Measurements from ENCODE around the gene MYH11.
"Not testable (repeated sequence)": the region's sequence is repeated elsewhere in the genome, so short reads cannot be mapped to it uniquely, and the experiment has no call there.

Gene MYH11

DNA sequence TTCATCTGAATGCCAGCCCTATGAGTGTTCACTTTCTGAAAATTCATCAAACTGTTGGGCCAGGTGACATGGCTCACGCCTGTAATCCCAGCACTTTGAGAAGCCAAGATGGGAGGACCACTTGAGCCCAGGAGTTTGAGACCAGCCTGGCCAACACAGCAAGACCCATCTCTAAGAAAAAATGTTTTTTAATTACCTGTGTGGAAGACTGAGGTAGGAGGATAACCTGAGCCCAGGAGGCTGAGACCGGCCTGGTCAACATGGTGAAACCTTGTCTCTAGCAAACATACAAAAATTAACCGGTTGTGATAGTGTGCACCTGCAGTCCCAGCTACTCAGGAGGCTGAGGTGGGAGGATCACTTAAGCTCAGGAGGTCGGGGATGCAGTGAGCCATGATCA is 10.3 kb downstream of the MYH11 start:
- DNase-seq (ENCODE audit: low spot score) (no peak), FAIRE-seq (no peak)

DNA sequence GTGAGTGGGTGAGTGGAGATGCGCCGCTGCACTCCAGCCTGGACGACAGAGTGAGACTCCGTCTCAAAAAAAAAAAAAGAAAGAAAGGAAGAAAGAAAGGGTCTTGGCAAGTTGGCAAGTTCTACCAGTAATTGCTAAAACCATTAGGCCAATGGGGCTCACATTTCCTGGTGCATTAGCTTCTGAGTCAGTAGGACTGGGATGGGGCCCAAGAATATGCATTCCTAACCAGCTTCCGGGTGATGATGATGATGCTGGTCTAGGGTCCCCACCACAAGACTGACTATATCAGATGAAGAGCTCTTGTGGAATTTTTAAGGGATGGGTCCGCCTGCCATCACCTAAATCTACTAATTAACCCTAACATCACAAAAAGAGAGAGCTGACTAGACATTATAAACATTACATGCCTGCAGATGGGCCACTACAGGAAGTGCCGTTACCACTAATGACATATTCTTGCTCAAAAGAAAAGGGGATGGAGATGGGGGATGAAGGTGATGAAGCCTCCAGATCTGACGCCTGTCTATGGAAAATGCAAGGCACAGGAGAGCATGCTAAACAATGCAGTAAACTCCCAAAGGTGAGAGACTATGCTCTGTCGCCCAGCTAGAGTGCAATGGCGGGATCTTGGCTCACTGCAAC is 13.1 kb downstream of the MYH11 start:
- no peak for DNase-seq (ENCODE audit: low spot score)
- FAIRE-seq = no peak

DNA sequence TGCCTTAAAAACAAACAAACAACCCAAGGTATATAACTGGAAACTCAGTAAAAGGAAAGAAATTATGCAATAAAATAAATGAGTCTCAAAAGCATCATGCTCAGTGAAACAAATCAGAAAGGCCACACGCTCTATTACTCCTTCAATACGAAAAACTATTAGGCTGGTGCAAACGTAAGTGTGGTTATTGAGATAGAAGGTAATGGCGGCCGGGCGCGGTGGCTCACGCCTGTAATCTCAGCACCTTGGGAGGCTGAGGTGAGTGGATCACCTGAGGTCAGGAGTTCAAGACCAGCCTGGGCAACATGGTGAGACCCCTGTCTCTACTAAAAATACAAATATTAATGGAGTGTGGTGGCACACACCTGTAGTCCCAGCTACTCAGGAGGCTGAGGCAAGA is 17.6 kb downstream of the MYH11 start:
- not testable (repeated sequence) for DNase-seq (ENCODE audit: low spot score); FAIRE-seq

DNA sequence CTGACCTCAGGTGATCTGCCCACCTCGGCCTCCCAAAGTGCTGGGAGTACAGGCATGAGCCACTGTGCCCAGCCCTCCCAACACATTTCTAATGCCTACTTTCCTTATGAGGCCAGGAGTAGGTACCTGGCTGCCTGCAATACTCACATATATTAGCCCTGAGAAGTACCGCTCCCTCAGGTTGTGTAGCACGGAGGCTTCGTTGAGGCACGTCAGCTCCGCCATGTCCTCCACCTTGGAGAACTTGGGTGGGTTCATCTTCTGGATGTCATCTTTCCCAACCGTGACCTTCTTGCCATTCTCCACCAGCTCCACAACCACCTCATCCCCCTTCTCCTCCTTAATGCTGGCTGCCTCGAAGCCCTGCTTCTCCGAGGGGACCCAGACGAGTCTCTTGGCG is 19.1 kb downstream of the MYH11 start:
- no peak for FAIRE-seq

DNA sequence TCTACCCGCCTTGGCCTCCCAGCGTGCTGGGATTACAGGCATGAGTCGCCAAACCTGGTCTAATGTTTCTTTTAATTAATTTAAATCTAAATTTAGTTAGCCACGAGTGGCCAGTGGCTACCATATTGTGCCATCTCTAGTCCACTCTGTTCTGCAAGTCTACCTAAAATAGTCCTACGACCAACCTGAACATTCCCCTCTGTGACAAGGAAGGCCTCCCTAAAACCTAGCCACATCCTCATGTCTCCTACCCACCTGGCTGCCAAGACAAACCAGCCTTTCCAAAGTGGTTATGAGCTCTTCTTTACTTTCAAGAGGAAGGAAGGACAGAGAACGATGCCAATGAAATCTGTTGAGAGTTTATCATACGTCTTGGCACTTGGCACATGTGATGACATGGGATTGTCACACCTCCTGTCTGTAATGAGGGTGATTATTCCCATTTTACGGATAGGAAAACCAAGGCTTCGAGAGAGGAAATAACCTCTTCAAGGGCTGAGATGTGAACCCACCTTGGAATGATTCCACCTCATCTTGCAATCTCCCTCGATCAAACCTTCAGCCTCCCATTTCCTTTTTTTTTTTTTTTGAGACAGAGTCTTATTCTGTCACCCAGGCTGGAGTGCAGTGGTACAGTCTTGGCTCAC is 19.7 kb downstream of the MYH11 start:
- no peak for FAIRE-seq
- no peak for DNase-seq (ENCODE audit: low spot score)

More for the DNA sequence above, 19.1 kb downstream of the MYH11 start:
- no peak for DNase-seq (ENCODE audit: low spot score)

DNA sequence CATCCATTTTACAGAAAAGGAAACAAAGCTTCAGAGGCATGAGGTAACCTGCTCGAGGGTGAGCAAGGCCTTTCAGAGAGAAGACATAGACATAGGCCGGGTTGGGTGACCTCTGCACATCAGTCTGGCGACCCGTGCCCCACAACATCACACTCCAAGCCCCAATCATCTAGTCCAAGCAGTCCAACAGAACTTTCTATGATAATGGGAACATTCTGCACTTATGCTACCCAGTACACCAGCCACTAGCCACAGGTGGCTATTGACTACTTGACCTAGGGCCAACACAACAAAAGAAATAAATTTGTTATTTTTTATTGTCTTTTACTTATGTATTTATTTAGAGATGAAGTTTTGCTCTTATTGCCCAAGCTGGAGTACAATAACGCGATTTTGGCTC is 20.8 kb downstream of the MYH11 start:
- no peak for FAIRE-seq
- DNase-seq (ENCODE audit: low spot score) = no peak

DNA sequence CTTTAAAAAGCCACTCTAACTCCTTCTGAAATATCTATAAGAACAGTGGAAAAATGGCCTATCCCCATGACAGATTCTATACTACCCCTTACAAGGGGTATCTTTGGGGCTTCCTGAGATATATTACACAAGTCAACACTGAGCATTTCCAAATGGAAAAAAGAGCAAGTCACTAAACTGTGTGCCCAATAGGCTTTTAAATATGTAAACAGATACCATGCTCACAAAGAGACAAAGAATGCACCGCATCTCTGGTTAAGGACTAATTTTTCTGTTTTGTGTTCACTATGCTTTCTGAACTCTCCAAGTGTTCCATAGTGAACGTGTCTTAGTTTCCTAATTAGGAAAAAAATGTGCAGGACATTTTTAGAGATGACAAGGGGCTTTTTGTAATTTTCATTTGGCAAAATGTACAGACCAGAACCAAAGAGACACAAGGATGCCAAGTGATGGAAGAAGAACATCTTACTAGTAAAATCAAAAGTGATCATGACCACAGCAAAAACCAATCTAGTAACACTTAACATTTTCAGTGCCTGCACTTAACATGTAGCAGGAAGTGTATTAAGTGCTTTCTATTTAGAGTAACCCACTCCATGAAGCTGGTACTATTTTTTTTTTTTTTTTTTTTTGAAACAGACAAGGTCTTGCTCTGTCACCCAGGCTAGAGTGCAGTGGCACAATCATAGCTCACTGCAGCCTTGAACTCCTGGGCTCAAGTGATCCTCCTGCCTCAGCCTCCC is 21.5 kb downstream of the MYH11 start:
- FAIRE-seq (no peak), DNase-seq (ENCODE audit: low spot score) (no peak)

DNA sequence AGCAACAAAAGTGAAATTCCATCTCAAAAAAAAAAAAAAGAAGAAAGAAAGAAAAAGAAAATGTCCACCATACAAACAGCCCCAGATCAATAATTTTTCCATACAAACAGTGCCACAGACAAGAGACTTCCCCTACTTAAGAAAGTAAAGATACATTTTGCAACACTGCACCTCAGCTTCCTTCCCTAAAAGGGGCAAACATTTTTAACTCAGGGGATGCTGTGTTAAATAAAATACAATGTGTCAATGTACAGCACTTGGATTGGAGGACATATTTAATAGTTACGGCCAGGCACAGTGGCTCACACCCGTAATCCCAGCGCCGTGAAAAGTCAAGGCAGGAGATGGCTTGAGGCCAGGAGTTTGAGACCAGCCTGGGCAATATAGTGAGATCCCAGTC is 22.3 kb downstream of the MYH11 start:
- FAIRE-seq = no peak
- no peak for DNase-seq (ENCODE audit: low spot score)

DNA sequence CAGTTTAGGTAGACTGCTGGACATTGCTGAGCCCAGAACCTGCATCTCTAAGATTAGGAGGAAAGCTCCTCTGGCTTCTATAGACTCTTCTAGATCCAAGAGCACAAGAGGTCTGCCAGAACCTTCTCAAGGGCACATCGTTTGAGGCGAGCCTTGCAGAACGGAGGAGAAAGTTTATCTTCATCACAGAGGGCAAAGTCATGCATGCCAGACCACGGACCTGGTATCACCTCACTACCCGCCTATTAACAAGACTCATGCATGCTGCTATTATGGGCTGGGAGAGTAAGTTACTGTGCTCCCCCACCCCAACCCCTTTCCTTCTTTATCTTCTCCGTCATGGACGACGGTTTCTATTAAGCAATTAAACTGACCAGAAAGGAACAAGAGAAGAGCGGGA is 23.3 kb downstream of the MYH11 start:
- FAIRE-seq (no peak), DNase-seq (ENCODE audit: low spot score) (no peak)

DNA sequence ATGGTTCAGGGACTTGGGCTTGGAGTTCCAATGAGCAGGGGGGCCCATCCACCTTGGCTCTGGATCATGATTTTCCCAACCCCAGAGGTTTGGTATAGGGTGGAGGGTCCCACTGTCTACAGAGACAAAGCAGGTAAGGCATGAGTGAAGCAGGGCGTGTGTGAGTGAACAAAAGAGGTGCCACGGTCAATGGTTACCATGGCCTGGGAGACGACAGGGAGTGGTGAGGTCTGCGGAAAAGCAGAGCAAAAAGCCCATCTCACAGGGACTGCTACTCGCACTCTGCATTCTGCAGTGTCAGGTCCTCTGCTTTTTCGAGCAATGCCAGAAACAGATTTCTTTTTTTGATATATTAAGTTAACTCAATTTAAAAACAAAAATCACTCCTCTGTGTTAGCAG is 24.6 kb downstream of the MYH11 start:
- no peak for FAIRE-seq

DNA sequence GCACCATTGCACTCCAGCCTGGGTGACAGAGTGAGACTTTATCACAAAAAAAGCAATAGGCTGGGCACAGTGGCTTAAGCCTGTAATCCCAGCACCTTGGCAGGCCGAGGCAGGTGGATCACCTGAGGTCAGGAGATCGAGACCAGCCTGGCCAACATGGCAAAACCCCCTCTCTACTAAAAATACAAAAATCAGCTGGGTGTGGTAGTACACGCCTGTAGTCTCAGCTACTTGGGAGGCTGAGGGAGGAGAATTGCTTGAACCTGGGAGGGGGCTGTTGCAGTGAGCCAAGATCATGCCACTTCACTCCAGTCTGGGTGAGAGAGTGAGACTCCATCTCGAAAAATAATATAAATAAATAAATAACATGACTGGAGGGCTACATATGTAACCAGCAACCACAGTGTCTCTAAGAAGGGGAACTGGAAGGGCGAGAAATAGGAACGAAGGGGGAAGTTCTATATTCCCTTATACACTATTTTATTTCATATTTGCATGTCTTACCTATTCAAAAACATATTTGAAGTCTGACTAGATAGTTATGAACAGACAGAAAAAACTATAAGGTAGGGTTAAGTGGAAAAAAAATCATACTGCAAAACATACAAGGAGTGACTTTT is 25.9 kb downstream of the MYH11 start:
- FAIRE-seq (no peak), DNase-seq (ENCODE audit: low spot score) (no peak)

More for the DNA sequence above, 24.6 kb downstream of the MYH11 start:
- no peak for DNase-seq (ENCODE audit: low spot score)

DNA sequence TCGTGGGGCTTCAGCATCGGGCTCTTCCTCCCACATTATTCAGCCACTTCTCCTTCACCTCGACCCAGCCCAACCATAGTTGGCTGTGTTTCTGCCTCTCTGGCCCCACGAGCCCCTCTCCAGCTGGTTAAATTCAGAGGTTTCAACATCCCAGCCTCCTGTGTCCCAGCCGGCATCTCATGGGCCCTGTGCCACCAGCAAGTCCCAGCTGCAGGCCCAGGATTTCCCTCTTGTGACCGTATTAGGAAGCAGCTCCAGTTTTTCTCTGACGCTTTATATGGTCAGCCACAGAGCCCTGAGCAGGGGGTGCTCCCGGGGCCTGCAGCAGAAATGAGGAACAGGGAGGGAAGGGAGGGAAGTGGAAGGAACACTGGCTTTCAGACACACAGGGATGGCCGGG is 27.4 kb downstream of the MYH11 start:
- FAIRE-seq (no peak), DNase-seq (ENCODE audit: low spot score) (no peak)

DNA sequence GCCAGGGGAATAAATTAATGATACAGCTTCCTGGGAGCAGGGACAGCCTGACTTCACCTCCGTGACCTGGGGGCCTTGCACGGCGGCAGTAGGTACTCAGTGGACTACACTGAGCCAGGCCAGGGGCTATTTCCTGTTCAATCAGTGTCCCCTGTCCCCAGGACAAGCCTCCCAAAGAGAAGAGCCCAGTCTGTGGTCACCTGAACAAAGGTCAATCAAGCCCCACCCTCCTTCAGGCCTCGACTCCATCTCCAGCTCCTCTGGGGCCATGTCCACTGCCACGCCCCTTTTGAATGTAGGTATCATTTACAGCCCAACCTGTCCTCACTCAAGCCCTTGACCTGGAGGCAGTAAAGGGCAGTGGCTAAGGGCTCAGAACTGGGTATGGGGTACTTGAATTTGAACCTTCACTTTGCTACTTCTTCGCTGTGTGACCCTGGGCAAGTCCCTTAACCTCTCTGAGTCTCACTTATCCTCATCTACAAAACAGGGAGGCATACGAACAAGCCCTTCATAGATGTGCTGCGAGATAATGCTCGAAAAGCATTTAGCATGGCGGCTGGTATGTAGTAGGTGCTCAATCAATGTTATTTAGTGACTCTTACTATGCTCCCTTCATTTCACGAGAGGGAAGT is 29.0 kb downstream of the MYH11 start:
- FAIRE-seq (no peak), DNase-seq (ENCODE audit: low spot score) (no peak)

DNA sequence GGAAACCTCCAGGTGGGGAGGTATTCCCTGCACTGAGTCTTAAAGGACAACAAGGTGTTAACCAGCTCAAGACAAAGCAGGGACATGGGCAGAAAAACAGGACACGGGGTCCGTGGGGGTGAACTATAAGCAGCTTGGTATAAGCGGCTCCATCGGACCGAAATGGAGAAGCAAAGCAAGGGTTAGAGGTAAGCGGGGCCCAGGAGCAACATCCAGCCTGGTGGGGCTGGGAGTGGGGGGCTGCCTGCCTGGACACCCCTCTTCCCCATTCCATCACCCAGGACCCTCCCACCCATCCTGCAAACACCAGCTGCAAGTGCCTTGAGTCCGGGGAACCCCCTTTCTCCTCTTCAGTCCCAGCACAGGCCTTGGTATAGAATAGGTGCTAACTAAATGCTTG is 29.5 kb downstream of the MYH11 start:
- no peak for DNase-seq (ENCODE audit: low spot score)
- FAIRE-seq = no peak

DNA sequence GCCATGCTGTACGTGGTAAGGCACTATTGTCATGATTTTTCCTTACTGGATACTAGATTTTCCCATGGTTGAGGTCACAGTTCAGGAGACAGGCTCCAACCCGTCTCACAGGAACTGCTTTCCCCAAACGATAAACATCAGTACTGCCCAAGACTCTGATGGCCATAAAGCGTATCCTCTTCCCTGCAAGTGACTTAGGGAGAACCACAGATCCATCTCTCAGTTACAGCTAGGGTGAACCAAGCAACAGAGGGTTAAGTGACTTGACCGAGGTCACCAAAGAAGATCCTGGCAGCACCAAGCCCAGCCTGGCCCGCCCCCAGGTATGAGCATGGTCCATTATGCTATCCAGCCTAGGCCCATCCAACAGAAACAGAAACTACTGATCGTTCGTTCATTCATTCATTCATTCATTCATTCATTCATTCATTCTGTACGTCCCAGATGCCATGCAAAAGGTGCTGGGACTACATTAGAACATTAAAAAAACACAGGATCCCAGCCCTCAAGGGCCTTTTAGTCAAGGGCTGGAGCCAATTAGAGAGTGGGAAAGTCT is 31.0 kb downstream of the MYH11 start:
- DNase-seq (ENCODE audit: low spot score) = no peak

DNA sequence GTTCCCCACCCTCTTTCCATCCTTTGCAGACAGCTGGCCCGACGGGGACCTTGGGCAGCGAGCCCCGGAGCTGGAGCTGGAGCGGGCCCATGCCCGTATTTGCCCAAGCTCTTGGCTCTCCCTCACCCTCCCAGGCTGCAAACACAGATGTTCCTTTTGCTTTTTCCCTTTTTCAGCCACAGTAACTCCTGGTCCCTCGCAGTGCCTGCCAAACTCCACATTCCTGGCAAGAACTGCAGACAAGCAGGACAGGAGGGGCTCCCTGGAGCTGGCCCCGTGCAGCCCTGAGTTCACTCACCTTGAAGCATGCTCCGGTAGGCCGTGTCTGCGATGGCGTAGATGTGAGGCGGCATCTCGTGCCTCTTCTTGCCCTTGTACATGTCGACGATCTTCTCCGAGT is 33.9 kb downstream of the MYH11 start:
- FAIRE-seq (no peak), DNase-seq (ENCODE audit: low spot score) (no peak)

More for the DNA sequence above, 31.0 kb downstream of the MYH11 start:
- no peak for FAIRE-seq

DNA sequence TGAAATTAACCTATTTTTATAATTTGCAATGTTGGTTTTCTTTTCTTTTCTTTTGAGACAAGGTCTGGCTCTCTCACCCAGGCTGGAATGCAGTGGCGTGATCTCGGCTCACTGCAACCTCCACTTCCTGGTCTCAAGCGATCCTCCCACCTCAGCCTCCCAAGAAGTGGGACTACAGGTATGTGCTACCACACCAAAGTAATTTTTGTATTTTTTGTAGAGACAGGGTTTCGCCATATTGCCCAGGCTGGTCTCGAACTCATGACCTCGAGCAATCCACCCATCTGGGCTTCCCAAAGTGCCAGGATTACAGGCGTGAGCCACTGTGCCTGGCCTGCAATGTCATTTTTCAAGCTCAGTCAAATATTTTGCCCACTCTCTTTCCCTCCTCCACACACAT is 36.0 kb downstream of the MYH11 start:
- FAIRE-seq (no peak), DNase-seq (ENCODE audit: low spot score) (no peak)

DNA sequence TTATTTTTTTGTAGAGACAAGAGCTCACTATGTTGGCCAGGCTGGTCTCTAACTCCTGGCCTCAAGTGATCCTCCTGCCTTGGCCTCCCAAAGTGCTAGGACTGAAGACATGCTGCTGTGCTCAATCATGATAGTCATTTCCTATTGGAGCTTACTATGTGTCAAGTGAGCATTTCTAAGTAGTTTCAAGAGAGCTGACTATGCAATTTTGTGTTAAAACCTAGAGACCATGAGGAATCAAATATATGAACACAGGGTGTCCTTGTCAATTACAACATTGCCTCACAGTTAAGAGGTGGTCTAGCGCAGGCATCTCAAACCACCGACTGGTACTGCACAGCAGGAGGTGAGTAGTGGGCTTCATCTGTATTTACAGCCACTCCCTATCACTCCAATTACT is 37.8 kb downstream of the MYH11 start:
- DNase-seq (ENCODE audit: low spot score) = no peak
- no peak for FAIRE-seq

DNA sequence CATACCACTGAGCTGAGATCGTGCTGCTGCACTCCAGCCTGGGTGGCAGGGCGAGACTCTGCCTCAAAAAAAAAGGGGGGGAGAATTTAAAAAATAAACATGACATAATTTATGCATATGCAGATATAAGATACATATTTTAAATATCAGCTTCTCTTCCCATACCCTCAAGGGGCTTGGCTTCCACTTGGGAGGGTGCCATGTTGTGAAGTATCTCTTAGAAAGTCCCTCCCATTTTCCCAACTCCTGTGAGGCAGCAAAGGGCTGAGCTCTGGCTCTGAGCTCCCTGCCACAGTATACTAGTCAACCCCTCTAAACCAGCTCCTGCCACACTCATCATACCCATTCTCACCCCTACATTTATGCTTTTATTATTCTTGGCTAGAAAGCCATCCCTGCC is 39.4 kb downstream of the MYH11 start:
- DNase-seq (ENCODE audit: low spot score) (no peak), FAIRE-seq (no peak)

DNA sequence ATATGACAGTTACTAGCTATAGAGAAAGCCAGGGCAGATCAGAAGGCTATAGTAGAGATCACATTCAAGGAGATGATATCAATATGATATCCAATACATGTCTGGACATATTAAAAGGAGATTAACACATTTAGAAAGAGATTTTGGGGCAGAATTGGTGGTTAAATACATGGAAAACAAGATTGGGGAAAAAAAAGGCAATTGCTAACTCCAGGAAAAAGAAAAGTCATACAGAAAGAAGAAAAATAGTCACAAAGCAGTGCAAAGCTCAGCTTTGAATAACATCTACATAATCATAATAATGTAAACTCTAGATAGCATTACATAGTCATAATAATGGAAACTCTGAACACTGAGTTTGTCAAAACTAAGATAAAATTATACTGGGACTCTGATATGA is 40.6 kb downstream of the MYH11 start:
- FAIRE-seq = no peak

DNA sequence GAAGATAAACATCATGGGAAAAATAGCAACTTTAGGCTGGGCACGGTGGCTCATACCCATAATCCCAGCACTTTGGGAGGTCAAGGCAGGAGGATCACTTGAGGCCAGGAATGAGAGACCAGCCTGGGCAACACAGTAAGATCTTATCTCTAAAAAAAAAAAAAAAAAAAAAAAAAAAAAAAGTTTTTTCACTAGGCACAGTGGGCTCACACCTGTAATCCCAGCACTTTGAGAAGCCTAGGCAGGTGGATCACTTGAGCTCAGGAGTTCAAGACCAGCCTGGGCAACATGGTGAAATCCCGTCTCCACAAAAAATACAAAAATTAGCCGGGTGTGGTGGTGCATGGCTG is 44.5 kb downstream of the MYH11 start:
- not testable (repeated sequence) for DNase-seq (ENCODE audit: low spot score); FAIRE-seq

More for the DNA sequence above, 40.6 kb downstream of the MYH11 start:
- DNase-seq (ENCODE audit: low spot score) = no peak

All from urothelium cell line (cell line).